SK-N-MC (cell line): ENCODE measurements around the gene MINK1.

Source experiments
- EZH2 ChIP-seq: fragments of 200-600 bp; sonication (generic); IDR thresholded peaks from one replicate; pipeline ENCODE4 v1.6.1; 2017; ENCODE audit warnings: antibody characterized with exemption
- FOXP2 ChIP-seq: optimal IDR thresholded peaks from 2 replicates; pipeline ENCODE3; 2011; ENCODE audit warnings: mild to moderate bottlenecking, moderate library complexity; ENCODE audit not compliant: insufficient read depth; ENCODE audit errors: extremely low read length, control extremely low read depth
- POLR2AphosphoS5 ChIP-seq: IDR thresholded peaks from 2 replicates; pipeline ENCODE4 v1.6.1; 2012; ENCODE audit warnings: mild to moderate bottlenecking, low read depth, low read length, borderline replicate concordance

DNA sequence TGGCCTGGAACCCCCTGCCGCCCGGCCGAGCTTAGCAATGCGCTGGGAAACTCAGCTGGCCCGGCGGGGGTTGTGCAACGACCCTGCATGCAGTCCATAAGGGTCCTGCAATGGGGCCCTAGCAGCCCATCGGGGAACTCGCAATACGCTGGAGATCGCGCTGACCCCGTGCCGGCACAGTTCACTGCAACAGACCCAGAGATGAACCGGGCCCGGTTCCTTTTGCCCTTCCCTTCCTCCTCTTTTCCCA lies 106.3 kb downstream of the MINK1 start:
- TF ChIP-seq EZH2 (no peak), POLR2AphosphoS5 (no peak), FOXP2 (no peak)
